KOPT-K1 (cell line): Measurements from ENCODE around the gene ARMC5.
"Not testable (repeated sequence)": the region's sequence is repeated elsewhere in the genome, so short reads cannot be mapped to it uniquely, and the experiment has no call there.

ENCODE experiments used
- H3K27ac ChIP-seq: fragments of 200-600 bp; sonication (generic); 2 replicates; pipeline ENCODE4 v1.5.1; 2016; ENCODE audit warnings: antibody characterized with exemption, mild to moderate bottlenecking, low read depth, low read length; ENCODE audit not compliant: poor library complexity, severe bottlenecking
- H3K36me3 ChIP-seq: fragments of 200-600 bp; sonication (generic); 2 replicates; pipeline ENCODE4 v1.5.1; 2017; ENCODE audit warnings: antibody characterized with exemption, mild to moderate bottlenecking, low read length, moderate library complexity; ENCODE audit not compliant: insufficient read depth
- H3K9me3 ChIP-seq: fragments of 200-600 bp; sonication (generic); 2 replicates; pipeline ENCODE4 v1.5.1; 2017; ENCODE audit warnings: antibody characterized with exemption, low read length, mild to moderate bottlenecking; ENCODE audit not compliant: insufficient read depth, poor library complexity, severe bottlenecking

The ARMC5 gene, protein sequence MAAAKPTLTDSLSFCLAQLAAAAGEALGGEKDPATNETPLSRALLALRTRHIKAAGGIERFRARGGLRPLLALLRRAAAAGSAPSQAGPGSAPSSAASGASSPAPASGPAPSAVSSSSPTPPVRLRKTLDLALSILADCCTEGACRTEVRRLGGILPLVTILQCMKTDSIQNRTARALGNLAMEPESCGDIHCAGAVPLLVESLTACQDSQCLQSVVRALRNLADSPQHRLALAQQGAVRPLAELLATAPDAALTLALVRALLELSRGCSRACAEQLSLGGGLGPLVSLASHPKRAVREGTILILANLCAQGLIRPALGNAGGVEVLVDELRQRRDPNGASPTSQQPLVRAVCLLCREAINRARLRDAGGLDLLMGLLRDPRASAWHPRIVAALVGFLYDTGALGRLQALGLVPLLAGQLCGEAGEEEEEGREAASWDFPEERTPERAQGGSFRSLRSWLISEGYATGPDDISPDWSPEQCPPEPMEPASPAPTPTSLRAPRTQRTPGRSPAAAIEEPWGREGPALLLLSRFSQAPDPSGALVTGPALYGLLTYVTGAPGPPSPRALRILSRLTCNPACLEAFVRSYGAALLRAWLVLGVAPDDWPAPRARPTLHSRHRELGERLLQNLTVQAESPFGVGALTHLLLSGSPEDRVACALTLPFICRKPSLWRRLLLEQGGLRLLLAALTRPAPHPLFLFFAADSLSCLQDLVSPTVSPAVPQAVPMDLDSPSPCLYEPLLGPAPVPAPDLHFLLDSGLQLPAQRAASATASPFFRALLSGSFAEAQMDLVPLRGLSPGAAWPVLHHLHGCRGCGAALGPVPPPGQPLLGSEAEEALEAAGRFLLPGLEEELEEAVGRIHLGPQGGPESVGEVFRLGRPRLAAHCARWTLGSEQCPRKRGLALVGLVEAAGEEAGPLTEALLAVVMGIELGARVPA

DNA sequence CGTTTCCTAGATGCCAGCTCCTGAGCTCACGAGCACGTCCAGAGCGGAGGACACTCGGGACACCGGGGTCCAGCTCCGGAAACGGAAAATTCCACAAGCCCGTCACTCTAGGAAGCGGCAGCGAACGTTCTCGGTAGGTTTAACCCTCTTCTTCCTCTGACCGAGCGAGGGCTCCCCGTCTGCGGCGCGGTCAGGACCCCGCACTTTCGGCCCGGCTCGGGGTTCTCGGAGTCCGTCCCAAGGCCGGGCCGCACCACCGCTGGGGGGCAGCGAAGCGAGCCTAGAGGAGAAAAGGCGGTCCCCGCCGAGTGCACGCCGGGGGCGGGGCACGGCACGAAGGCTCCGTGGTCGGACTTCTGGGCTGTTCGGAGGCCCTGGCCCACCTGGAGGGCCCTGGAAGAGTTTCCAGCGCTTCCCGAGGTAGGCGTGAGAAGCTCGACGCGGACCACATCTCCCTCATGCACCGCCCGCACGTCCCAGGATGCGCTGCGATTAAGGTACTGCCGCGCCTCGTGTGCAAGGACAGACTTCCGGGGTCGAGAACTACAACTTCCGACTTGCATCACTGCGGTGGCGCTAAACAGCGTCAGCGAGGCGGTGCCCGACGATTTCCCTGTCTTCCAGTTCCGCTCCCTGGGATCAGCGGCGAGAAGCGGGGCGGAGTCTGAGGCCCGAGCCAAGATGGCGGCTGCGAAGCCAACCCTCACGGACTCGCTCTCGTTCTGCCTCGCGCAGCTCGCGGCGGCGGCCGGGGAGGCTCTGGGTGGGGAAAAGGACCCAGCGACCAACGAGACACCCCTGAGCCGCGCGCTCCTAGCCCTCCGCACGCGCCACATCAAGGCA, at the start of gene ARMC5:
Gene ARMC5 (plus strand): TSS at position 658 of the 843 bp plus-strand sequence. CDS start 24 bp downstream, at position 682.
- H3K9me3 ChIP-seq, result no peaks in the 10 kb centered on the region
- peaks cover 49% of the 10 kb centered on the region; the same call in 1 of the 2 replicates for H3K36me3 ChIP-seq
- peak within 1 kb of the TSS; percentile 85 for H3K27ac ChIP-seq

DNA sequence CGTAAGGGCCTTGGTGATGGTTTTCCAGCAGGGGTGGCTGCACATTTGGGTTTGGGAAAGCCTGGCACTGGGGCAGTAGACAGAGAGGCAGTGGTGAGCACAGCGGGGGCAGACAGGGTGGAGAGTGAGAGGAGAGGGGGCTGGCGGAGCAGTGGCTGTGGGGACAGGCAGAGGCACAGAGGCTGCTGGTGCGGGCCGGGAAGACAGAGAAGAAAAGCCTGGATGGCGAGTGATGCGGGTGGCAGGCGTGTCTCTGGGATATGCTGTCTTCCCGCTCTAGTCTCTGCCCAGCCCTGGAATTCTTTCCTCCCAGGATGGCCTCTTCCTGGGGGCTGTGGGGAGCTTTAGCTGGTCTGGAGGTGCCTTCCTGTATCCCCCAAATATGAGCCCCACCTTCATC, 49.2 kb upstream of the ARMC5 start:
- Histone ChIP-seq H3K36me3 (no peaks in the 10 kb centered on the region), H3K9me3 (no peaks in the 10 kb centered on the region), H3K27ac (no peak overlapping the region)

DNA sequence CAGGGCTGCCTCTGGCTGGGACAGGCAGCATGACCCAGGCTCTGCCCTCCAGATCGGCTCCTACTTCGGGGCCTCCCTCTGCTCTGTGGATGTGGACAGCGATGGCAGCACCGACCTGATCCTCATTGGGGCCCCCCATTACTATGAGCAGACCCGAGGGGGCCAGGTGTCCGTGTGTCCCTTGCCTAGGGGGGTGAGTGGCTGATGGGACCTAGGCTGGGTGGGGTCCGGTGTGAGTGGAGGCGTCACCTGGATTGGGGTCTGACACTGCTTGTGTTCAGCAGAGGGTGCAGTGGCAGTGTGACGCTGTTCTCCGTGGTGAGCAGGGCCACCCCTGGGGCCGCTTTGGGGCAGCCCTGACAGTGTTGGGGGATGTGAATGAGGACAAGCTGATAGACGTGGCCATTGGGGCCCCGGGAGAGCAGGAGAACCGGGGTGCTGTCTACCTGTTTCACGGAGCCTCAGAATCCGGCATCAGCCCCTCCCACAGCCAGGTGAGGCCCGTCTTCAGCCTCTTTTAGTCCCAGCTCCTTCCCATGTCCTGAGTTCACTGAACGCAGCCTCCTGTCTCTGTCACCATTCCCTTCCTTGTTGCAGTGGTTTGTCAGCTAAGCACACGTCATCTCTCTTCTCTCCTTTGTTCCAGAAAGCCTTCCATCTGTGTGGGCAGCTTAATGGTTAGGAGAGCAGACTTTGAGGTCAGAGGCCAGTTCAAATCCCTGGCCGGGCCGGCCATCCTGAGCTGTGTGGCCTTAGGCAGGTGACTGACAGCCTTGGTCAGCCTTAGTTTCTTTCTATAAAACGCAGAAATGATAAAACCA, 48.1 kb upstream of the ARMC5 start:
- no peak overlapping the region for H3K27ac ChIP-seq
- no peaks in the 10 kb centered on the region for H3K36me3 ChIP-seq
- no peaks in the 10 kb centered on the region for H3K9me3 ChIP-seq

DNA sequence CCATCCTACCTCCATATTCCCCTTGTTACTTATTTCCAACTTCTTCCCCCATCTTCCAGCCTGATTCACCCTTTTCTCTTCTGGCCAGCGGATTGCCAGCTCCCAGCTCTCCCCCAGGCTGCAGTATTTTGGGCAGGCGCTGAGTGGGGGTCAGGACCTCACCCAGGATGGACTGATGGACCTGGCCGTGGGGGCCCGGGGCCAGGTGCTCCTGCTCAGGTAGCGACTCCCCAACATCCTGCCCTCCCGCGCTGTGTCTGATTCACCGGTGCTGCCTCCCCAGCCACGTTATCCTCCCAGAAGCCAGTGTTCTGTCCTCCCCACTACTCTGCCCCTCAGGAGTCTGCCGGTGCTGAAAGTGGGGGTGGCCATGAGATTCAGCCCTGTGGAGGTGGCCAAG, 46.6 kb upstream of the ARMC5 start:
- Histone ChIP-seq H3K27ac (no peak overlapping the region), H3K9me3 (no peaks in the 10 kb centered on the region), H3K36me3 (no peaks in the 10 kb centered on the region)

DNA sequence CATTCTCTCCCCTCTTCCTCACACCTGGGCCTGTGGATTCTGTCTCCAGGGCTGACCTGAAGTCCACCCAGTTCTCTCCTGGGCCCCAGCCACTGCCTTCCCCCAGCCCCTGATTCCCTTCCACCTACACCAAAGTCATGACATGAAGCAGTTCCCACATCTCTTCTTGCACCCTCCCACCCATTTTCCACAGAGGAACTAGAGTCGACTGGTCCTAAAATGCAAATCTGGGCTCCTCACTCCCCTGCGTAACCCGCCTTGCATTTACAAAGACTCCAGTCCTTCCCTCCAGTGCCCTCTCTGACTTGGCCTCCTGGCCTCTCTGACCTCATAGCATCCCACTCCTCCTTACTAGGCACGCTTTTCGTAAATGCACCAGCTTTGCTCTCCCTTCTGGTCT, 45.9 kb upstream of the ARMC5 start:
- Histone ChIP-seq H3K27ac (no peak overlapping the region), H3K36me3 (no peaks in the 10 kb centered on the region), H3K9me3 (no peaks in the 10 kb centered on the region)

DNA sequence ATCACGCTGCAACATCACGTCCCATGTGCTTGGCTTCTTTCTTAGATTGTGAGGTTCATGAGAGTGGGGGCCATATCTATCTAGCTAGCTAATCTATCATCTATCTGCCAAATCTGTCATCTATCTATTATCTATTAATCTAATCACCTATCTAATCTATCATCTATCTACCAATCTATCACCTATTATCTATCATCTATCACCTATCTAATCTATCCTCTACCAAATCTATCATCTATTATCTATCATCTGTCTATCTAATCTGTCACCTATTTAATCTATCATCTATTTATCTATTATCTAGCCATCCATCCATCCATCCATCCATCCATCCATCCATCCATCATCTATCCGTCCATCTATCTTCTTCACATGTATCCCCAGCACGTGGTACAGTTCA, 45.4 kb upstream of the ARMC5 start:
- Histone ChIP-seq H3K27ac (no peak overlapping the region), H3K9me3 (no peaks in the 10 kb centered on the region)

DNA sequence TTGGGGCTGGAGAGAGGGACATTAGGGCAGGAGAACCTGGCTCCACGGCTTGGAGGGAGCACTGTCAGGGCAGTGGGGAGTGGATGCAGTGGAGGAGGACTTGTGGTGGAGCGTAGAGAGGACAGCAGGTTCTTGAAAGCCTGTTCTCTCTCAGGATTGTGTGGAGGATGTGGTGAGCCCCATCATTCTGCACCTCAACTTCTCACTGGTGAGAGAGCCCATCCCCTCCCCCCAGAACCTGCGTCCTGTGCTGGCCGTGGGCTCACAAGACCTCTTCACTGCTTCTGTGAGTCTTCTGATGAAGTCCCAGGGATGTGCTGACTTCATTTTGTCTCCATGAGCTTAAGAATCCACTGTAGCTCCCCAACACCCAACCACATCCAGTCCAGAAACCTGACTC, 44.6 kb upstream of the ARMC5 start:
- no peak overlapping the region for H3K27ac ChIP-seq
- no peaks in the 10 kb centered on the region for H3K36me3 ChIP-seq
- no peaks in the 10 kb centered on the region for H3K9me3 ChIP-seq

More for the DNA sequence above, 45.4 kb upstream of the ARMC5 start:
- no peaks in the 10 kb centered on the region for H3K36me3 ChIP-seq

DNA sequence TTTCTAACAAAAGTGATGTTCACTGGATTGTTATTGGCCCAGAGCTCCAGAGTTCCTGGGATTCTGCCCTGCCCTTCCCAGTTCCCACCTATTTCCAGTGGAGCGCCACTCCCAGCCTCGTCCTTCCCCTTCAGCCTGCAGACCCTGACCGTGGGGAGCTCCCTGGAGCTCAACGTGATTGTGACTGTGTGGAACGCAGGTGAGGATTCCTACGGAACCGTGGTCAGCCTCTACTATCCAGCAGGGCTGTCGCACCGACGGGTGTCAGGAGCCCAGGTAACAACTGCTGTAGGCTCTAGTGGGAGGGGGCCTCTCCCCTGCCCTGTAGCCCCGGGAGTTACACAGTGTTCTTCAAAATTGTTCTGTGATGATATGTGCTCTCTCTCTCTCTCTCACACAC, 42.9 kb upstream of the ARMC5 start:
- Histone ChIP-seq H3K36me3 (no peaks in the 10 kb centered on the region), H3K27ac (no peak overlapping the region), H3K9me3 (no peaks in the 10 kb centered on the region)

DNA sequence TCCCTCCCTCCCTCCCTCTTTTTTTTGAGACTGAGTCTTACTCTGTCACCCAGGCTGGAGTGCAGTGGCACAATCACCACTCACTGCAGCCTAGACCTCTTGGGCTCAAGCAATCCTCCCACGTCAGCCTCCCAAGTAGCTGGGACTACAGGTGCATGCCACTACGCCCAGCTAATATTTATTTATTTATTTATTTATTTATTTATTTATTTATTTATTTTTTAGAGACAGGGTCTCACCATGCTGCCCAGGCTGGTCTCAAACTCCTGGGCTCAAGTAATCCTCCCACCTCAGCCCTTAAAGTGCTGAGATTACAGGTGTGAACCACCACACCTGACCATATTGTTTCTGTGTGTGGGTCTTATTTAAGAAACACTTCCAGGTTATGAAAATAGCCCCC, 42.3 kb upstream of the ARMC5 start:
- H3K27ac ChIP-seq, H3K9me3 ChIP-seq, H3K36me3 ChIP-seq: not testable (repeated sequence)

DNA sequence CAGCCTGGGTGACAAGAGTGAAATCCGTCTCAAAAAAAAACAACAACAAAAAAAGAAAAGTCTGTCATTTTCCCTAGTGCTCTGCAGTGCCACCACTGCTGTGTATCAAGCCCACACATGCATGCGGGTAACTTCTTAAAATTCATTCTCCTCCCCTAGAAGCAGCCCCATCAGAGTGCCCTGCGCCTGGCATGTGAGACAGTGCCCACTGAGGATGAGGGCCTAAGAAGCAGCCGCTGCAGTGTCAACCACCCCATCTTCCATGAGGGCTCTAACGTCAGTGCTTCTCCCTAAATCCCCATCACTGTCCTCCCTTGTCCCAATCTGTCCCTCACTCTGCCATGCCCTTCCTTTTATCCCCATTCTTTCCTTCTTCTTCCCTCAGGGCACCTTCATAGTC, 41.4 kb upstream of the ARMC5 start:
- Histone ChIP-seq H3K9me3 (no peaks in the 10 kb centered on the region), H3K27ac (no peak overlapping the region), H3K36me3 (no peaks in the 10 kb centered on the region)

DNA sequence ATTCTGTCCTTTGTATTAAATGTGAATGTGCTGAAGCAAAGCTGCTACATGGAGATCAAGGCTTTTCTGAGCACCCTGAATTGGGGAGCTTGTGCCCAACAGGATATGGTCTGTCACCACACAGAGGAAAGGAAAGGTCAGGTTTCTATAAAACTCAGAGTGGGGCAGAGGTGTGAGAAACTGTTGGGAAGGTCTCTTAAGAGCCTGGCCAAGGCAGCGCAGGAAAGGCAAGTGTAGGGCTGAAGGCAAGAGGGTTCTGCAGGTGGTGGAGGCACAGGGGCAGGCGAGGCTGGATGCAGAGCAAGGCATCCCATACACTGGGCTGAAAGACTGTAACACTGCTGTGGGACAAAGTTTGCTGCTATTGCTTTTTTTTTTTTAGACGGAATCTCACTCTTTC, 39.3 kb upstream of the ARMC5 start:
- Histone ChIP-seq H3K9me3 (no peaks in the 10 kb centered on the region), H3K27ac (no peak overlapping the region), H3K36me3 (no peaks in the 10 kb centered on the region)

DNA sequence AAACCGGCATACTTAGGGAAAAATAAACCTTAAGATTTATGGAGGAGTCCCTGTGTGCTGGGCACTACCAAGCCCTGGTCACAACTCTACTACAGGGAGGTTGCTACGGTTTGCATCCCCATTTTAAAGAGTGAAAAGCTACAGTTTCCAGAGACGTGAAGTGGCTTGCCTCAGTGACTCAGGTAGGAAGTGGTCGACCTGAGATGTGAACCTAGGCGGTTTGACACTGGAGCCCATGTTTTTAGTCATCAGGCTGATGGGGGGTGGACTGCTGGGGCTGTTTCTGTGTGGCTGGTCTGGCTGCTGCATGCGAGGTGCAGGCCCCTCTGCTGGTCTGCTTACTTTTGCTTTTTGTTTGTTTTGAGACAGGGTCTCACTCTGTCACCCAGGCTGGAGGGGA, 37.7 kb upstream of the ARMC5 start:
- Histone ChIP-seq H3K36me3 (no peaks in the 10 kb centered on the region), H3K27ac (no peak overlapping the region), H3K9me3 (no peaks in the 10 kb centered on the region)

DNA sequence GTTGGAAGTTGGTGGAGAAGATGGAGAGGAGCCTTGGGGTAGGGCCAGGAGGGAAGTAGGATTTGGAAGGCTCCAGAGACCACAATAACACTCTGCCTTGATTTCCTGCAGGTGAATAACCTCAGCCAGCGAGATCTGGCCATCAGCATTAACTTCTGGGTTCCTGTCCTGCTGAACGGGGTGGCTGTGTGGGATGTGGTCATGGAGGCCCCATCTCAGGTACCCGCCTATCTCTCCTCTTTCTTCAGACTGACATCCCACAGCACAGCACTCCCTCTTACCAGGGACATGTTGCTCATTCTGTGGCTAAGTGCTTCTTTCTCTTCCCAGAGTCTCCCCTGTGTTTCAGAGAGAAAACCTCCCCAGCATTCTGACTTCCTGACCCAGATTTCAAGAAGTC, 36.1 kb upstream of the ARMC5 start:
- no peak overlapping the region for H3K27ac ChIP-seq
- no peaks in the 10 kb centered on the region for H3K36me3 ChIP-seq
- no peaks in the 10 kb centered on the region for H3K9me3 ChIP-seq

DNA sequence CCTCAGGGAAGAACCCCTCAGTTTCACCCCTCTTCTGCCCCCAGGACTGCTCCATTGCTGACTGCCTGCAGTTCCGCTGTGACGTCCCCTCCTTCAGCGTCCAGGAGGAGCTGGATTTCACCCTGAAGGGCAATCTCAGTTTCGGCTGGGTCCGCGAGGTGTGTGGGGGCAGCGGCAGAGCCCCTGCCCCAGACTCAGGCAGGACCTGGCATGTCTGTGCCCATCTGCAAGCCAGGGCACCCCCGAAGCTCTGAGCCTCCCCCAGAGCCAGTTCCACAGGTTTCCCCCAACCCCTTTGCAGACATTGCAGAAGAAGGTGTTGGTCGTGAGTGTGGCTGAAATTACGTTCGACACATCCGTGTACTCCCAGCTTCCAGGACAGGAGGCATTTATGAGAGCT, 35.5 kb upstream of the ARMC5 start:
- Histone ChIP-seq H3K27ac (no peak overlapping the region), H3K9me3 (no peaks in the 10 kb centered on the region), H3K36me3 (no peaks in the 10 kb centered on the region)
